ENCODE results near the gene GTF2H1. TPM values are rescaled to one million over a fixed set of nuclear protein-coding genes. Genes with fewer than 3 reads are reported as not detected.

GTF2H1 gene
- total RNA-seq, 1 experiment from 2014 or later = 72.0 TPM

GRCh38 chr11:18365741-18366140 lies 43.4 kb downstream of the GTF2H1 start:
- Histone ChIP-seq H3K9me3 (no peaks in the 10 kb centered on the region), H3K36me3 (ENCODE audit: control insufficient read depth, insufficient read depth, low read length) (peaks cover 3% of the 10 kb centered on the region; the same call in 1 of the 2 replicates), H3K4me3 (ENCODE audit: low read depth, low read length) (no peak overlapping the region), H3K4me1 (no peaks in the 10 kb centered on the region), H3K27me3 (replicated peaks; ENCODE audit: control insufficient read depth, insufficient read depth, low read length) (no peaks in the 10 kb centered on the region)
- TF ChIP-seq, protein P1, sequence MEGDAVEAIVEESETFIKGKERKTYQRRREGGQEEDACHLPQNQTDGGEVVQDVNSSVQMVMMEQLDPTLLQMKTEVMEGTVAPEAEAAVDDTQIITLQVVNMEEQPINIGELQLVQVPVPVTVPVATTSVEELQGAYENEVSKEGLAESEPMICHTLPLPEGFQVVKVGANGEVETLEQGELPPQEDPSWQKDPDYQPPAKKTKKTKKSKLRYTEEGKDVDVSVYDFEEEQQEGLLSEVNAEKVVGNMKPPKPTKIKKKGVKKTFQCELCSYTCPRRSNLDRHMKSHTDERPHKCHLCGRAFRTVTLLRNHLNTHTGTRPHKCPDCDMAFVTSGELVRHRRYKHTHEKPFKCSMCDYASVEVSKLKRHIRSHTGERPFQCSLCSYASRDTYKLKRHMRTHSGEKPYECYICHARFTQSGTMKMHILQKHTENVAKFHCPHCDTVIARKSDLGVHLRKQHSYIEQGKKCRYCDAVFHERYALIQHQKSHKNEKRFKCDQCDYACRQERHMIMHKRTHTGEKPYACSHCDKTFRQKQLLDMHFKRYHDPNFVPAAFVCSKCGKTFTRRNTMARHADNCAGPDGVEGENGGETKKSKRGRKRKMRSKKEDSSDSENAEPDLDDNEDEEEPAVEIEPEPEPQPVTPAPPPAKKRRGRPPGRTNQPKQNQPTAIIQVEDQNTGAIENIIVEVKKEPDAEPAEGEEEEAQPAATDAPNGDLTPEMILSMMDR (IDR thresholded peaks at IDR 0.05; ENCODE audit: insufficient read depth in 1 of 2, low read depth in 1 of 2, low read length in 1 of 2, severe bottlenecking in 1 of 2, unreplicated experiment in 1 of 2) = no peak
- Mint-ChIP-seq H3K4me3 (ENCODE audit: unreplicated experiment) (no peak overlapping the region), H3K9me3 (ENCODE audit: unreplicated experiment) (no peaks in the 10 kb centered on the region), H3K27ac (ENCODE audit: unreplicated experiment) (no peak overlapping the region), H3K36me3 (ENCODE audit: insufficient read depth, unreplicated experiment) (peaks cover 36% of the 10 kb centered on the region), H3K27me3 (ENCODE audit: insufficient read depth, unreplicated experiment) (no peaks in the 10 kb centered on the region), H3K4me1 (ENCODE audit: low read depth, unreplicated experiment) (no peaks in the 10 kb centered on the region)
- CTCF ChIA-PET = no interaction called here
- no peak for DNase-seq
- BruUV-seq (replicated peaks) = no TSS peak
- intact Hi-C loops (cut with micrococcal nuclease; ENCODE audit: unreplicated experiment) = no loop called here
- POLR2A ChIA-PET = no interaction called here

DNA sequence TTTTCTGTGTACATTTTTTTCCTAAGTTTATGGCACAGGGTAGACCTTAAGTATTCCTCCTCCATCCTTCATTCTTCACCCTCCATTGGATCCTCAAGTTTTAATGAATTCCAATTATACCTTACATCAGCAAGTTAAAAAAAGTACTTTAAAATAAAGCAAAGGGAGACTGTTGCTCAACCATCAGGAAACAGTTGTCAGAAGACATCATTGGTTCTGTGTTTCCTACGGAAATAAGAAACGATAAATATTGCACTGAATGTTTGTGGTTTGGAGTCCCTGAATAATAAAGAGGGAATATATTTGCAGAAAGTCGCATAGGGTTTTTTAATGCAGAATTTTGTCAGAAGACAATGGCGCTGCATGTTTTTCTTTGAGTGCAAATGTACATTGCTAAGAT lies 43.9 kb downstream of the GTF2H1 start:
- ChIA-PET POLR2A (no interaction called here), CTCF (no interaction called here)
- no peaks in the 10 kb centered on the region for H3K27me3 Mint-ChIP-seq (ENCODE audit: insufficient read depth, unreplicated experiment)
- BruUV-seq (replicated peaks) = no TSS peak
- Histone ChIP-seq H3K27me3 (replicated peaks; ENCODE audit: control insufficient read depth, insufficient read depth, low read length) (no peaks in the 10 kb centered on the region), H3K9me3 (no peaks in the 10 kb centered on the region), H3K36me3 (ENCODE audit: control insufficient read depth, insufficient read depth, low read length) (peaks cover 3% of the 10 kb centered on the region; the same call in 1 of the 2 replicates), H3K4me3 (ENCODE audit: low read depth, low read length) (no peak overlapping the region), H3K4me1 (peaks cover 4% of the 10 kb centered on the region; the same call in 1 of the 2 replicates)
- H3K36me3 Mint-ChIP-seq (ENCODE audit: insufficient read depth, unreplicated experiment) = peaks cover 31% of the 10 kb centered on the region
- no peak overlapping the region for H3K27ac Mint-ChIP-seq (ENCODE audit: unreplicated experiment)
- no peaks in the 10 kb centered on the region for H3K9me3 Mint-ChIP-seq (ENCODE audit: unreplicated experiment)
- intact Hi-C loops (cut with micrococcal nuclease; ENCODE audit: unreplicated experiment) = no loop called here
- TF ChIP-seq, protein P1 (IDR thresholded peaks at IDR 0.05; ENCODE audit: insufficient read depth in 1 of 2, low read depth in 1 of 2, low read length in 1 of 2, severe bottlenecking in 1 of 2, unreplicated experiment in 1 of 2) = no peak
- no peak overlapping the region for H3K4me3 Mint-ChIP-seq (ENCODE audit: unreplicated experiment)
- no peak for DNase-seq
- H3K4me1 Mint-ChIP-seq (ENCODE audit: low read depth, unreplicated experiment) = no peaks in the 10 kb centered on the region

GRCh38 chr11:18367431-18367830 lies 45.1 kb downstream of the GTF2H1 start:
- peaks cover 29% of the 10 kb centered on the region for H3K36me3 Mint-ChIP-seq (ENCODE audit: insufficient read depth, unreplicated experiment)
- H3K27ac Mint-ChIP-seq (ENCODE audit: unreplicated experiment) = no peak overlapping the region
- no peaks in the 10 kb centered on the region for H3K27me3 Mint-ChIP-seq (ENCODE audit: insufficient read depth, unreplicated experiment)

More at GRCh38 chr11:18367431-18367830, 45.1 kb downstream of the GTF2H1 start:
- intact Hi-C loops (cut with micrococcal nuclease; ENCODE audit: unreplicated experiment) = no loop called here
- no peak overlapping the region for H3K4me3 ChIP-seq (ENCODE audit: low read depth, low read length)
- Mint-ChIP-seq H3K9me3 (ENCODE audit: unreplicated experiment) (no peaks in the 10 kb centered on the region), H3K4me1 (ENCODE audit: low read depth, unreplicated experiment) (no peaks in the 10 kb centered on the region), H3K4me3 (ENCODE audit: unreplicated experiment) (no peak overlapping the region)
- no TSS peak for BruUV-seq (replicated peaks)
- ChIA-PET POLR2A (interaction anchor here (1.0 kb wide), 1 partner anchor 28 kb away, joined by 3 read pairs; no protein-coding TSS in a partner anchor), CTCF (interaction anchor here (0.6 kb wide), 1 partner anchor 161 kb away, joined by 3 read pairs; no protein-coding TSS in a partner anchor)
- peaks cover 11% of the 10 kb centered on the region for H3K4me1 ChIP-seq
- DNase-seq = no peak
- no peaks in the 10 kb centered on the region for H3K27me3 ChIP-seq (replicated peaks; ENCODE audit: control insufficient read depth, insufficient read depth, low read length)
- no peaks in the 10 kb centered on the region for H3K9me3 ChIP-seq
- H3K36me3 ChIP-seq (ENCODE audit: control insufficient read depth, insufficient read depth, low read length) = peaks cover 3% of the 10 kb centered on the region; the same call in 1 of the 2 replicates
- TF ChIP-seq, protein P1 (IDR thresholded peaks at IDR 0.05; ENCODE audit: insufficient read depth in 1 of 2, low read depth in 1 of 2, low read length in 1 of 2, severe bottlenecking in 1 of 2, unreplicated experiment in 1 of 2) = no peak
